ENCODE results near the gene SMAD7. TPM values are rescaled to one million over a fixed set of nuclear protein-coding genes. Genes with fewer than 3 reads are reported as not detected.

The SMAD7 gene
- total RNA-seq, 2 donors from 2014 or later, result 14.9 to 21.7 TPM

GRCh38 chr18:48923746-48924629, 26.8 kb downstream of the SMAD7 start:
- H3K4me1 Mint-ChIP-seq (ENCODE audit: low read depth), result peaks cover 74% of the 10 kb centered on the region
- DNase-seq (no peak), ATAC-seq (replicated peaks in 1 of 2) (no peak)
- no peaks in the 10 kb centered on the region for H3K27me3 Mint-ChIP-seq (ENCODE audit: low read depth)
- H3K9me3 Mint-ChIP-seq, result no peaks in the 10 kb centered on the region
- H3K4me3 Mint-ChIP-seq, result peak overlapping the region; percentile 78 to 86
- H3K36me3 Mint-ChIP-seq (ENCODE audit: insufficient read depth in 2 of 2), result peaks cover 2% of the 10 kb centered on the region in 2 donors
- peak overlapping the region; percentile 83 for H3K27ac Mint-ChIP-seq

GRCh38 chr18:48922801-48923730, 27.7 kb downstream of the SMAD7 start:
- ATAC-seq (replicated peaks in 1 of 2) (peak in 1 of 2 donors; percentile 38), DNase-seq (no peak)
- Mint-ChIP-seq H3K9me3 (no peaks in the 10 kb centered on the region), H3K4me1 (ENCODE audit: low read depth) (peaks cover 65% of the 10 kb centered on the region), H3K4me3 (peak overlapping the region; percentile 72 to 78), H3K36me3 (ENCODE audit: insufficient read depth in 2 of 2) (peaks cover 2% of the 10 kb centered on the region in 2 donors), H3K27me3 (ENCODE audit: low read depth) (no peaks in the 10 kb centered on the region), H3K27ac (peak overlapping the region; percentile 92)

GRCh38 chr18:48922226-48922800, 28.5 kb downstream of the SMAD7 start:
- Mint-ChIP-seq H3K4me1 (ENCODE audit: low read depth) (peaks cover 57% of the 10 kb centered on the region), H3K4me3 (peak overlapping the region; percentile 72 to 78), H3K36me3 (ENCODE audit: insufficient read depth in 2 of 2) (peaks cover 2% of the 10 kb centered on the region in 2 donors), H3K27me3 (ENCODE audit: low read depth) (no peaks in the 10 kb centered on the region), H3K27ac (no peak overlapping the region), H3K9me3 (no peaks in the 10 kb centered on the region)
- ATAC-seq (replicated peaks in 1 of 2) (no peak), DNase-seq (no peak)

GRCh38 chr18:48921305-48922225, 29.2 kb downstream of the SMAD7 start:
- Mint-ChIP-seq H3K27ac (no peak overlapping the region), H3K4me1 (ENCODE audit: low read depth) (peaks cover 50% of the 10 kb centered on the region), H3K9me3 (no peaks in the 10 kb centered on the region), H3K27me3 (ENCODE audit: low read depth) (no peaks in the 10 kb centered on the region), H3K36me3 (ENCODE audit: insufficient read depth in 2 of 2) (peaks cover 2% of the 10 kb centered on the region in 2 donors), H3K4me3 (no peak overlapping the region)
- no peak for DNase-seq
- ATAC-seq (replicated peaks in 1 of 2), result no peak

- Mint-ChIP-seq H3K4me1 (ENCODE audit: low read depth) (peaks cover 43% of the 10 kb centered on the region), H3K27ac (no peak overlapping the region), H3K9me3 (no peaks in the 10 kb centered on the region), H3K36me3 (ENCODE audit: insufficient read depth in 2 of 2) (peaks cover 2% of the 10 kb centered on the region in 2 donors), H3K4me3 (no peak overlapping the region), H3K27me3 (ENCODE audit: low read depth) (no peaks in the 10 kb centered on the region)
- DNase-seq (no peak), ATAC-seq (replicated peaks in 1 of 2) (no peak)
Measured at GRCh38 chr18:48920408-48921038, 30.2 kb downstream of the SMAD7 start.

- Mint-ChIP-seq H3K27me3 (ENCODE audit: low read depth) (no peaks in the 10 kb centered on the region), H3K4me1 (ENCODE audit: low read depth) (peaks cover 33% of the 10 kb centered on the region), H3K4me3 (no peak overlapping the region), H3K9me3 (no peaks in the 10 kb centered on the region), H3K36me3 (ENCODE audit: insufficient read depth in 2 of 2) (peaks cover under 1 to 2% of the 10 kb centered on the region in 2 donors), H3K27ac (no peak overlapping the region)
- ATAC-seq (replicated peaks in 1 of 2) (no peak), DNase-seq (no peak)
Measured at GRCh38 chr18:48919547-48919946, 31.2 kb downstream of the SMAD7 start.

- no peaks in the 10 kb centered on the region for H3K27me3 Mint-ChIP-seq (ENCODE audit: low read depth)
- H3K4me1 Mint-ChIP-seq (ENCODE audit: low read depth), result peaks cover 26% of the 10 kb centered on the region
- H3K4me3 Mint-ChIP-seq, result no peak overlapping the region
- DNase-seq (no peak), ATAC-seq (replicated peaks in 1 of 2) (no peak)
- no peaks in the 10 kb centered on the region for H3K9me3 Mint-ChIP-seq
- peaks cover 0 to 2% of the 10 kb centered on the region in 2 donors for H3K36me3 Mint-ChIP-seq (ENCODE audit: insufficient read depth in 2 of 2)
- no peak overlapping the region for H3K27ac Mint-ChIP-seq
Measured at GRCh38 chr18:48918660-48919456, 31.9 kb downstream of the SMAD7 start.

- no peak overlapping the region for H3K4me3 Mint-ChIP-seq
- peaks cover 0 to 2% of the 10 kb centered on the region in 2 donors for H3K36me3 Mint-ChIP-seq (ENCODE audit: insufficient read depth in 2 of 2)
- no peaks in the 10 kb centered on the region for H3K9me3 Mint-ChIP-seq
- no peak overlapping the region for H3K27ac Mint-ChIP-seq
- ATAC-seq (replicated peaks in 1 of 2), result no peak
- DNase-seq, result no peak
- H3K4me1 Mint-ChIP-seq (ENCODE audit: low read depth), result peaks cover 22% of the 10 kb centered on the region
- H3K27me3 Mint-ChIP-seq (ENCODE audit: low read depth), result no peaks in the 10 kb centered on the region
Measured at GRCh38 chr18:48917579-48918517, 32.9 kb downstream of the SMAD7 start.

GRCh38 chr18:48915626-48916425, 34.9 kb downstream of the SMAD7 start:
- H3K4me1 Mint-ChIP-seq (ENCODE audit: low read depth), result peaks cover 14% of the 10 kb centered on the region
- no peaks in the 10 kb centered on the region for H3K27me3 Mint-ChIP-seq (ENCODE audit: low read depth)
- ATAC-seq (replicated peaks in 1 of 2), result no peak
- peaks cover 0 to 2% of the 10 kb centered on the region in 2 donors for H3K36me3 Mint-ChIP-seq (ENCODE audit: insufficient read depth in 2 of 2)
- H3K4me3 Mint-ChIP-seq, result no peak overlapping the region
- DNase-seq, result no peak
- H3K27ac Mint-ChIP-seq, result no peak overlapping the region
- H3K9me3 Mint-ChIP-seq, result no peaks in the 10 kb centered on the region
